Fibroblast of peridontal ligament (primary cell): ENCODE measurements around the gene ARHGAP24.
A peak's percentile ranks its signal among the peaks of the same experiment; 100 is the strongest.
"Not testable (repeated sequence)": the region's sequence is repeated elsewhere in the genome, so short reads cannot be mapped to it uniquely, and the experiment has no call there.

Experiments used
- DNase-seq: peaks from one replicate; pipeline ENCODE4 v3.0.0-alpha.2; 2010; ENCODE audit errors: extremely low read depth

ARHGAP24 gene

DNA sequence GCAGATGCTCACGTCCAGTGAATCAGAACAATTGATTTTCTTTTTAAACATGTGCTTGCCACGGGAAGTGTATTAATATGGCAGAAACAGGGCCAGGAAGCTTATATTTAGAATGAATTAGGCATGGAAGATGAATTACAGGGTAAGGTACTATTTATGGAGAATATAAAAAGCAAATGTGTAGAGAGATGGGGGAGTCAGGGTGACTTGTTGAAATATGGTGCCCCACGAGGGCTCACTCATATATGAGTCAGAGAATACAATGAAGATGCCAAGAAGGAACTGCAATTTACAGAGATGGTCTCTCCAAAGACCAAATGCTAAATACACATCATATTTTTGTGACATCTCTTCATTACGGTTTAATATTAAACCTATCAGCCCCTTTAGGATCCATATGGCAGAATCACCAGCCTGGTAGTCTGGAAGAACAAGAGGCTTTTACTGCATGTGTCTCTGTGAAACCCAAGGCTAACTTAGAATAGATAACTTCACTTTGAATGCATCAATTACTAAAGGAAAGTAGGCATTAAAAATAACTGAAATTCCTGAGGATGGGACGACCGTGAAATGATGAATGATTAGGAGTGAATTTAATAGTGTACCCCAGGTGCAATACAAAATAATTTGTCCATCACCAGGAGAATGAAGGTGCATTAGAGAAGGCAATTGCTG, 385.3 kb downstream of the ARHGAP24 start:
- DNase-seq = peak; percentile 68

DNA sequence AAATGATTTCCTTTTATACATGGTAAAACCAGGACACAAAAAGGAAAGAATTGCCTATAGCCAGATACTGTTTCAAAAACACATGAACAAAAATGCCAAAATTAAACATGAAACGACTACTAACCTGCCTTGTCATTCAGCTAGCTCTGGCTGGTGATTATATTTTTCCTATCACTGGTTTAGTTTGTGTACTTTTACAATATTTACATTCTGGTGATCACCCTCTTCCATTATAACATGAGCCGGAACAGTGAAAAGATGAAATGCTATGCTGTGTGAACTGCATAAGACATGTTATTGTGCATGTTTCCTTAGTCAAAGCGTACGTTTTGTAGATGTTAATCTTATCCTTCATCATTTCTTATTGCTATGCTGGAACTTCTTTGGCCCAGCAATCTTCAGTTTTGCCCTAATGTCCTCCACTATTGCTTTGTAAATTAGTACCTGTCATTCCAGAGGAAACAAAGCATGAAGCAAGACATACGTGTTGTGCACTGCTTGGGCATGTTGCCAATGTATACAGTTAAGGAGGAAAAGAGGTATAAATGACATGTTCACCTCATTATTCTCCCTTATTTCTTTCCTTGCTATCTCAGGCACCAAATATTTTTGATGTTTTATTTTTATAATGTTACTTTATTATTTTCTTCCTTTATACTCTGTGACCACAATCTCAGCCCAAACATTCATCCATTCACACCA, 386.3 kb downstream of the ARHGAP24 start:
- no peak for DNase-seq

DNA sequence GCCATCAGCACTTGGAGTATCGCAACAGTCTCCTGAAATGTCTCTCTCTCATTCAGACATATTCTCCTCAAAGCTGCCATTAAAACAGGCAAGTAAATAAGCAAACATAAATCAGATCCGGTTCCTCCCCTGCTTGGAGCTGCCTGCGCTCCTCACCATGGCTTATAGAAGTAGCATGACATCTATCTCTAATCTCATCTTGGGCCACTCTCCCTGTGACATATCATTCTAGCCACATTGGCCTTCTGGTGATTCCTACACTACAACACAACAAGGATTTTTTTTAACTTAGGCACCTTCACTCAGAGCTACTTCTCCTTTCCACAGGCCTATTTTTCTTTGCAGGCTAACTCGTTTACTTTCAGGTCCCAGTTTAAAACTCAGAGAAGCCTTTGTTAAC, 387.9 kb downstream of the ARHGAP24 start:
- no peak for DNase-seq

DNA sequence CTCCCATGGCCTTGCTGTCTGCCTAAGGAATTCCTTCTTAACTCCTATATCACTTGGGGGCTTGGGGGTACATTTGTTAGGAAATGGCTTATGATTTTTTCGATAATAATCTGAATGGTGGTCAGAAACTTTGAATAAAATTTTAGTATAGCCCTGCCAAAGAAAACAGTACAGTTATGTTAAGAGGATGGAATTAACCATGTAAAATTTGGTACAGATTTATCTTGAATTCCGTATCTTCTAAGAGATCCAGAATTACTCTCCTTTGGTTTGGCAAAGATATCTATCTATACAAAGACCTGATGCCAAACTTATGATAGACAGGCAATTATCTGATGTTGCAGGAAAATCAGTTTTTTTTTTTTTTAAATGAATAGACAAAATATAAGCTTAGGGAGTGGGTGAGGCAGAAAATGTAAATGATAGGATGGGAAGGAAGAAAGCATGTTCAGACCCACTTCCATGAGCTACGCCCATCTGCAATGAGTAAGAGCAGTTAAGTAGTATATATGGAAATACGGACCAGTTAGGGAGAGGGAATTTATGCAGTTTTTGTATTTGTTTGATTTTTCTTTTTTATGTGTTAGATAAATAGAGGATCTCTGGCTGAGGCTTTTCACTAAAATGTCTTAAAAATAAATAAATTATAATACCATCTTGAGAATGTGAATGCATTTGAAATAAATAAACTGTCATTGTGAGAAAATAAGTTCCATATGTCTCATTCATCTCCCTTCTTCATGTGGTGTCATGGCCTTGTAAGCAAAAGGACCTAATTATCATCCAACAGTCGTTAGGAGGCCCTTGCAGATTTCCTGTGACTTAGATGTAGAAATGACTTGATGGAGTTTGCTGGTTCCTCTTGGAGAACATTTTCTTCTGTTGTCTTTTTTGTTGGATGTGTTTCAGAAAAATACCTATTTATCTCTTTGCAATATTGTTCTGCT, 389.6 kb downstream of the ARHGAP24 start:
- peak; percentile 30 for DNase-seq

GRCh38 chr4:85865256-85865655, 390.3 kb downstream of the ARHGAP24 start:
- no peak for DNase-seq

DNA sequence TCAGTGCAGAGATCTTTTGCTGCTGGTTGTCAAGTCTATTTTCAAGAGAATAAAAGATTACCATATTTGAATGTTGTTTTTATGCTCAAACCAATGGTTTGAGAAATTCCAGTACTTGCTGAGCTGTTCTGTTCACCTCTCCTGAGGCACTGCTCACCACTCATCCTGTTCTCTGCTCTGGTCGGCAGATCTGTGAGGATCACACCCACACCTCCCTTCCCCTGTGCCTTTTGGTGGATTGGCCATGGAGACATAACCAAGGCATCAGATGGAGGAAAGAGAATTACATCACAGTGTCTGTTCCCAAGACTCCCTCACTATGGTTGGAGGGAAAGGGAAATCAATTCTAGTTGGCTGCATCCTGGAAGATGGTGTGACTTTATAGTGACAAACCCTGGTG, 391.6 kb downstream of the ARHGAP24 start:
- peak; percentile 8 for DNase-seq

GRCh38 chr4:85867271-85867670, 392.3 kb downstream of the ARHGAP24 start:
- peak; percentile 30 for DNase-seq

GRCh38 chr4:85869181-85869580, 394.2 kb downstream of the ARHGAP24 start:
- DNase-seq = no peak

- DNase-seq = no peak
Observed at GRCh38 chr4:85870298-85871083, 395.5 kb downstream of the ARHGAP24 start.

GRCh38 chr4:85873566-85873965, 398.6 kb downstream of the ARHGAP24 start:
- DNase-seq = no peak

DNA sequence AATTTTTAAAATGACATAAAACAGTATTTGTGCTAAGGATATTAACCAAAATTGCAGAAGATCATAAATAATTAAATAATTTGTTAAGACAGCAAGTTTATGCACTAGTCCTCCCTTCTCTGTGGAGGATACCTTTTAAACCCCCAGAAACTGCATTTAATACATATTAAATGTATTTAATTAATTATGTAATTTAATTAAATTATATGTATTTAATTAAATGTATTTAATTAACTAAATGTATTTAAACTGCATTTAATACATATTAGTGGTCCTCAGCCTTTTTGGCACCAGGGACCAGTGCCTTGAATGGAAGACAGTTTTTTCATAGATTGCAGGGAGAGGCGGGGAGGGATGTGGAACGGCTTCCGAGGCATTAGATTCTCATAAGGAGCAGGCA, 404.6 kb downstream of the ARHGAP24 start:
- DNase-seq = no peak

DNA sequence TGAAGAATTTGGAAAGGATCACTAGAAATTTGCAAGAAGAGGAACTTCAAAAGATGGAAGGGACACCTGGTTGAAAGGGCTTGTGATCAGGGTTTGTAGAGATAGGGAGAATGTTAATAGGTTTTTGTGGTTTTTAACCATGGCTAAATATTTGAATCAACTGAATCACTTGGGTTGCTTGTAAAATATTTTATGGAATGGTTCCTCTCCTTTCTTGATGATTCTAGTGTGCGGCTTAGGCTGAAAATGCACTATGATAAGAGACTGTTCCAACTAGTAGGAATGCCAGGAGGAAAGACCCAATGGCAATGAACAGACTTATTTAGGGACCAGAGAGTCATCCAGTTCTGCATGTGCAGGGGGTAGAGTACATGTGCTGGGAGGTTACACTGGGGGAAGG, 408.2 kb downstream of the ARHGAP24 start:
- no peak for DNase-seq

- no peak for DNase-seq
Observed at GRCh38 chr4:85884251-85884650, 409.3 kb downstream of the ARHGAP24 start.

DNA sequence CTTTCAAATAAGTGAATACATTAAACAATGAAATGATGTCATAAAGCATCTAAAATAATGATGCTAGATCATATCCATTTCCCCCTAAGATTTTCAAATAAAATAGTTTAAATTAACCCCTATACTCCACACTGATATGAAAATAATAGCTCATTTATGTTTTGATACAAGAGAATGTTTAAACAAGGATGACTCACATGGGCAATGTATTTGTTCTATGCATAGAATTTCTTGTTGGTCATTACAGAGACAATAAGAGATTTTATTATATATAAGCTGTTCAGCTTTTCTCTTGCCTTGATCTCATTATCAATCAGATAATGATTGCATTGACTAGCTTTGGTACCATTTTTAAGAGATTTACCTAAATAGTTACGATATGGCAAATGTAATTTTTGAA, 411.7 kb downstream of the ARHGAP24 start:
- no peak for DNase-seq

DNA sequence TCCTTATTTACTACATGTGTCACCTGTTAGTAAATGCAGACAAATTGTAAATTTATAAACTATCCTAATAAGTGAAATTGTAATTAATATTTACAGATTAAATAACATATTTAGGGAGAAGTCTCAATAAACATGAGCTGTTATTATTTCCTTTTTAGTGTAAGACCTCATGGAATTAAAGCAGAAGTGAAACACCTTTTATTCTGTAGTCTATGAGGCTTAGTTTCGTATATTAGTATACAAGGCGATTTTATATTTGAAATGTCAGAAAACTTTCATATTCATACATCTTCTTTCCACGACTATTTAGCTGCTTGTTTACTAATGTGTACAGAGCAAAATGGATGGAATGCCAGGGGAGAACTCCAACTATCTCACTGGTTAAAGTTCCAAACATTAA, 414.4 kb downstream of the ARHGAP24 start:
- no peak for DNase-seq

GRCh38 chr4:85895755-85896154, 420.8 kb downstream of the ARHGAP24 start:
- no peak for DNase-seq

DNA sequence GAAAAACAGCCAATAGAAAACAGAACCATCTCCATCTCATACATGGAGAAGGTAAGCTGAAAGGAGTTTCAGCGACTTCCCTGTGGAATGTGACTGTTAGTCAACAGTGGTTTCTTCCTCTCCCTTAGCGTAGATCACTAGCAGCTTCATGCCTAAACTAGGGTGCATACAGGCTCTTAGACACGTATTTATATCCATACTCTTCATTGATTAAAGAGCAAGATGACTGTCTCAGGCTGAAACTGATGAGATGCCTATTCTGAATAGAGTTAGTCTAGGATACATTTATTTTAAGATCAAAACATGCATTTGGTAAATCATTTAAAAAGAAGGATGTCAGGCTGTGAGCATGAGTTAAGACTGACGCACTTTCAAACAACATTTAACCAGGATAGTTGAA, 423.3 kb downstream of the ARHGAP24 start:
- DNase-seq = no peak

- DNase-seq = peak; percentile 66
Observed at GRCh38 chr4:85901500-85901899, 426.6 kb downstream of the ARHGAP24 start.

DNA sequence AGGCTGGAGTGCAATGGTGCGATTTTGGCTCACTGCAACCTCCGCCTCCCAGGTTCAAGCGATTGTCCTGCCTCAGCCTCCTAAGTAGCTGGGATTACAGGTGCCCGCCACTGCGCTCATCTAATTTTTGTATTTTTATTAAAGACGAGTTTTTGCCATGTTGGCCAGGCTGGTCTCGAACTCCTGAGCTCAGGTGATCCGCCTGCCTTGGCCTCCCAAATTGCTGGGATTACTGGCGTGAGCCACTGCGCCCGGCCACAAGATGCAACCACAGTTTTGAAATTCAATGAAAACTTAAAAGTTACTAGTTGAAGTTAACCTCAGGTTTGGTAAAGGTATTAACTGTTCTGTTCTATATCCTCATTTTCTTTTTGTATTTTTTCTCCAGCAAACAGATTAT, 427.7 kb downstream of the ARHGAP24 start:
- not testable (repeated sequence) for DNase-seq

DNA sequence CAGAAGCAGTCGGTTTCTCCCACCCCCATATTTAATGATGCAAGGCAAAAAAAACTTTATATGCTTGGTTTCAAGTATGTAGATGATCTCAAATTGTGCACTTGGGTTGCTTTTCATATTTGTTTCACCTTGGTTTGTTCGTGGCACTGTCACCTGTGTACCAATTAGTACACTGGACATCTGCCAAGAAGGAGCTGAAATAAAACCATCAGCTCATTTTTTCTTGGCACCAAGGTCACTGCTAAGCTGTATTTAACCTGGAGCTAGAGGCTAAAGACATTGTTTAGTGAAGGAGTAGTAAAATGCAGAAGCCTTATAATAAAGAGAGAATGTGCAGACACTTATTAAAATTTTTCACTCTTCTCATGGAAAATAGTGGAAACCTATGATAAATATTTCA, 430.8 kb downstream of the ARHGAP24 start:
- DNase-seq = no peak

DNA sequence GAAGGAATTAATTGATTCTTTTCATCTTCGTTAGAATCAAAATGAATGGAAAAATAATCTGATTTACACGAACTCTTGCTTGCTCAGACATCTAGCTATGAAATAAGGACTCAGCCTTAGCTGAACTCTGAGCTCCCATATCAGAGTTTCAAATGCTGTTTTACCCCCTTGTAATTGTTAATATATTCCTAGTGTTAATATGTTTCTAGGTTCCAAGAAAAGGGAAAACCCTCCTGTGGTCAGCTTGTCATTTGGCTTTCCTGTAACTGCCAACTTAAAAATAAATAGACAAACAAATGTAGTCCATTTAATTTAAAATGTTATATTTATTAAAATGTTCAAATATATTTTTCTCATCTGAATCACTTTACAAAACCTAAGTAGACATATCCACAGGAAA, 432.1 kb downstream of the ARHGAP24 start:
- DNase-seq = no peak

- no peak for DNase-seq
Observed at GRCh38 chr4:85909851-85910250, 434.9 kb downstream of the ARHGAP24 start.
